Astrocyte (in vitro differentiated cells and primary cell): ENCODE measurements around the gene TMSB10.

Source experiments
- EZH2 ChIP-seq: IDR thresholded peaks from 2 replicates; pipeline ENCODE4 v1.6.1; 2012; ENCODE audit warnings: mild to moderate bottlenecking, low read length, inconsistent platforms; ENCODE audit not compliant: insufficient read depth
- TF ChIP-seq, protein P1 (sequence below): IDR thresholded peaks from 2 replicates; pipeline ENCODE4 v1.5.1; 2011; ENCODE audit warnings: low read depth, mild to moderate bottlenecking, inconsistent platforms, low read length, moderate library complexity; ENCODE audit not compliant: insufficient read depth

DNA sequence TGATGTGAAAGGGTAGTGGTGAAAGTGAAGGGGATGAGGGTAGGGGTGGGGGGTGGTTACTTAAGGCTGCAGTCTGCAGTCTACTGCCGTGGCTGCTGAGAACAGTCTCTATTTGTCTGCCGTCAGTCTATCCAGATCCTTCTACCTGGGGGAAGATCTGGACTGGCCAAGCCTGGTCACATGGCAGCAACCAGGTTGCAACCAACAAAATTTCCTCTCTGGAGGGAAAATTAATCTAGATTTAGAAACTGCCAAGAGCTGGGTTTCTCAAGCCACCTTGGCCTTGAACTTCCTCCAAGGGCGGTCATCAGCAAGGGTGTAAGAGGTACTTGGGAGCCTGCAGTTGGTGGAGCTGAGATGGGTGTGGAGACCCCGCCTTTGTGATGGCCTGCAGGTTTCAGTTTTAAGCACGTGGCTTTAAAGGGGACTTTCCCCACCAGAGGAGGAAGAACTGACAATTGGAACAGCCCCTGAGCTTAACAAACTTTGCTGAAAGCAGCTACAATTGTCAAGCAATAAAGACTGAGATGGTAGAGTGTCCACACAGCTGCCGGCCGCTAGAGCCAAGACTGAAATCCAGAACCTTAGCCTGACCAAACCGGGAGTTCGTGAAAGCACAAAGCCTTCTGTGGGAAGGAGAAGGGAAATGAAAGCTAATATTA is 34.1 kb downstream of the TMSB10 start:
- TF ChIP-seq, protein P1, sequence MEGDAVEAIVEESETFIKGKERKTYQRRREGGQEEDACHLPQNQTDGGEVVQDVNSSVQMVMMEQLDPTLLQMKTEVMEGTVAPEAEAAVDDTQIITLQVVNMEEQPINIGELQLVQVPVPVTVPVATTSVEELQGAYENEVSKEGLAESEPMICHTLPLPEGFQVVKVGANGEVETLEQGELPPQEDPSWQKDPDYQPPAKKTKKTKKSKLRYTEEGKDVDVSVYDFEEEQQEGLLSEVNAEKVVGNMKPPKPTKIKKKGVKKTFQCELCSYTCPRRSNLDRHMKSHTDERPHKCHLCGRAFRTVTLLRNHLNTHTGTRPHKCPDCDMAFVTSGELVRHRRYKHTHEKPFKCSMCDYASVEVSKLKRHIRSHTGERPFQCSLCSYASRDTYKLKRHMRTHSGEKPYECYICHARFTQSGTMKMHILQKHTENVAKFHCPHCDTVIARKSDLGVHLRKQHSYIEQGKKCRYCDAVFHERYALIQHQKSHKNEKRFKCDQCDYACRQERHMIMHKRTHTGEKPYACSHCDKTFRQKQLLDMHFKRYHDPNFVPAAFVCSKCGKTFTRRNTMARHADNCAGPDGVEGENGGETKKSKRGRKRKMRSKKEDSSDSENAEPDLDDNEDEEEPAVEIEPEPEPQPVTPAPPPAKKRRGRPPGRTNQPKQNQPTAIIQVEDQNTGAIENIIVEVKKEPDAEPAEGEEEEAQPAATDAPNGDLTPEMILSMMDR: no peak
- no peak for TF ChIP-seq EZH2
